ENCODE data around the gene ESR2. TPM values are rescaled to one million over a fixed set of nuclear protein-coding genes. Genes with fewer than 3 reads are reported as not detected.

Gene ESR2
- total and polyA plus RNA-seq, 2 donors (not counting 3 experiments of a cell fraction or from before 2014, with no cell fraction given): 0.10 to 0.58 TPM

GRCh38 chr14:64060199-64060545, 234.0 kb downstream of the ESR2 start:
- Histone ChIP-seq H3K4me3 (replicated peaks in 1 of 3; ENCODE audit: insufficient read depth in 1 of 3, low read depth in 1 of 3, low read length in 3 of 3) (no peak overlapping the region), H3K9me3 (replicated peaks; ENCODE audit: control insufficient read depth, insufficient read depth, low read length) (no peaks in the 10 kb centered on the region), H3K9me1 (replicated peaks; ENCODE audit: control insufficient read depth, extremely low read depth, insufficient read depth, low read length) (no peaks in the 10 kb centered on the region), H4K20me1 (replicated peaks; ENCODE audit: control insufficient read depth, extremely low read depth, insufficient read depth, low read length) (no peaks in the 10 kb centered on the region), H3K27ac (ENCODE audit: insufficient read depth, low read depth, low read length) (no peak overlapping the region), H3K9ac (replicated peaks; ENCODE audit: extremely low read depth, insufficient read depth, low read length) (no peak overlapping the region), H3K79me2 (ENCODE audit: control insufficient read depth, insufficient read depth, low read length) (no peaks in the 10 kb centered on the region), H2AFZ (ENCODE audit: low read depth, low read length) (no peak overlapping the region), H3K4me2 (ENCODE audit: insufficient read depth, low read length) (no peak overlapping the region), H3K36me3 (ENCODE audit: control insufficient read depth in 2 of 2, extremely low read depth in 1 of 2, insufficient read depth in 2 of 2, low read length in 2 of 2) (no peaks in the 10 kb centered on the region), H3K4me1 (ENCODE audit: control insufficient read depth, extremely low read depth, insufficient read depth, low read length) (no peaks in the 10 kb centered on the region), H3K27me3 (ENCODE audit: control insufficient read depth in 2 of 2, insufficient read depth in 2 of 2, low read length in 2 of 2) (no peaks in the 10 kb centered on the region)
- ChIA-PET POLR2A (no interaction called here), CTCF (interaction anchor here (0.5 to 5.2 kb wide), 13 partner anchors 10 to 311 kb away, joined by 3 to 36 read pairs (median 4); partner anchors contain the start of gene ESR2)
- TF ChIP-seq POLR2AphosphoS5 (IDR thresholded peaks at IDR 0.05; ENCODE audit: insufficient read depth, low read depth, low read length) (no peak), FOS (IDR thresholded peaks at IDR 0.05; ENCODE audit: borderline replicate concordance, insufficient read depth, low read length) (no peak), JUN (IDR thresholded peaks at IDR 0.05; ENCODE audit: borderline replicate concordance, insufficient read depth, insufficient read length, low read depth) (no peak), MAX (IDR thresholded peaks at IDR 0.05; ENCODE audit: insufficient read depth, insufficient read length) (no peak), MYC (IDR thresholded peaks at IDR 0.05; ENCODE audit: low read depth, low read length) (no peak), EZH2 (IDR thresholded peaks at IDR 0.05; ENCODE audit: borderline replicate concordance, low read depth, low read length, severe bottlenecking) (no peak), CTCF (IDR thresholded peaks at IDR 0.05; ENCODE audit: extremely low read depth in 1 of 2, insufficient read depth in 1 of 2, low read depth in 1 of 2, low read length in 2 of 2) (no peak), GATA2 (IDR thresholded peaks at IDR 0.05; ENCODE audit: insufficient read depth, insufficient read length, low read depth, low read length) (no peak), POLR2A (IDR thresholded peaks at IDR 0.05; ENCODE audit: low read depth, low read length) (no peak)
- FAIRE-seq (no peak), DNase-seq (ENCODE audit: low read depth, low spot score) (no peak)
- intact Hi-C loops (cut with micrococcal nuclease) (loop anchor here (2.0 kb wide), 1 partner anchor 235 kb away; the partner anchor contains the start of gene ESR2), dilution Hi-C loops (cut with MboI; ENCODE audit: extremely low pct_ligation_motif_present, low sequenced_read_pairs) (no loop called here)
- BruUV-seq (replicated peaks): no TSS peak
